GM21786 (cell line): ENCODE results near the gene DHX58.

Experiments used
- ATAC-seq: cut with Tn5 transposase; IDR thresholded peaks from one replicate; pipeline ENCODE4 v1.9.1; 2021; ENCODE audit not compliant: unreplicated experiment

The DHX58 gene

DNA sequence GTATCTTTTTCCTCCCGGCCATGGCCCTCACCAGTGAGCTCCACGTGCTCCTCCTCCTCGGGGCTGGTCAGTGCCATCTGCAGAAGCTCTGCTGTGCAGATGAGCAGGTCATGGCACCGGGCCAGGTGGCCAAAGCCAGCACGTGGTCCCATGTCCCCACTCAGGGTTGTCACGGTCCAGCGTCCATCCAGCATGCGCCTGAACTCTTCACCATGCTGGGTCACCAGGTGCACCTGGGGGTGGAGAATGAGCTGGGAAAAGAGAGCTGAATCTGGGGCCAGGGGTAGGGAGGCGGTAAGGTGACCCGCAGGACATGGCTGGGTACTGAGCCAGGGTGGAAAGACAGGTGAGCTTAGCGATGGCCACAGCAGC, 1.3 kb downstream of the DHX58 start:
- no peak for ATAC-seq

DNA sequence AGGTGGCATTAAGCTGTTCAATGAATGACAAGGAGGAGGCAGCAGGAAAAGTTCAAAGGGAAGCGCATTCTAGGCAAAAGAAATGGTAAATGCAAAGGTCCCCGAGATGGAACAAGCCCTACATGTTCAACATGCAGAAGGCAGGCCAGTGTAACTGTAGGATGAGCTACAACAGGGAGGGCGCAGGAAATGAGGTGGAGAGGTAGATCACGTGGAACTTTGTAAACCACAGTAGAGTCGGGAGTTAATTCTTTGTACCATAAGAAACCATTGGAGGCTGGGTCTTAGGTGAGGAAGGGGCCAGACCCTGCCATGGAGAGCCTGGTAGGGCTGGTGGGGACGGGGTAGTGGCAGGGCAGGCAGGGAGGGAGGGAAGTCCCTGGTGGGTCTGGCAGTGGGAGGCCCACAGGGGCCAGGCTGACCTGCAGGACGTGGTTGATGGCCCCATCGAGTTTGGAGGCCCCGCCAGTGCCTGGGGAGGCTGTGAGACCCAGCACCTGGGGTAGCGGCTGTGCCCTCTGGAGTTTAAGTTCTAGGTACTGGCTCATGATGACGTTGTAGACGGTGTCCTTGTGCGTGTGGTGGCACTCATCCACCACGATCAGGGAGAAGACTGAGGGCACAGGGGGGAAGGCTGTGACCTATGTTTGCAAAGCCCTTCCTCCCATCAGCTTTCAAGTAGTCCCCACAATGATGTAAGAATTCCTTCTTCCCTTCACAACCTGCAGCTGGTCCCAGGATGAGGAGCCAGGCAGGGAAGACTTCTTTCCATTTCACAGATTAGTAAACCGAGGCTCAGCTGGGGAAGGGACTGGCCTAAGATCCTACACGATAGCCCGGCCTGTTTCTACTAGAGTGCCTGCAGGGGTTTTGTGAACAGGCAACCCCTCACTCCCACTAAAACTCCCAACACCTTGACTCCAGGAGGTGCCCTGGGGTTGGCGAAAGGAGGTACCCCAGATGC, 1.9 kb downstream of the DHX58 start:
- ATAC-seq: no peak

DNA sequence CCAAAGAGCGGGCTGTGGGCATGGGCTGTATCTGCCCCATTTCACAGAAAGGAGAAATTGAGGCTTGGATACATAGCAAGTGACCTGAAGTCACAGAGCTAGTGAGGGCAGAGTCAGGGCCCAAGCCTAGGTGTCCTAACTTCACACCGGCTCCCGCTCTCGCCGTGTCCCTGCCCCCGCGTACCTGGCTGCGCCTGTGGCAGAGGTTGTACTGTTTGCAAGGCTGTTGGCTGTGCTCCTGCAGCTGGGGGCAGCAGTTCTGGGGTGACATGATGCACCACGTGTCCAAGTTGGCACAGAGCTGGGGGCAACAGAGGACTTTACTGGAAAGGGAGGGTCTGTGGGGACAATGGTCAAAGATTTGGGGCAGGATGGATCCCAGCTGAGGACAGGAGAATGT, 3.4 kb downstream of the DHX58 start:
- ATAC-seq: no peak

DNA sequence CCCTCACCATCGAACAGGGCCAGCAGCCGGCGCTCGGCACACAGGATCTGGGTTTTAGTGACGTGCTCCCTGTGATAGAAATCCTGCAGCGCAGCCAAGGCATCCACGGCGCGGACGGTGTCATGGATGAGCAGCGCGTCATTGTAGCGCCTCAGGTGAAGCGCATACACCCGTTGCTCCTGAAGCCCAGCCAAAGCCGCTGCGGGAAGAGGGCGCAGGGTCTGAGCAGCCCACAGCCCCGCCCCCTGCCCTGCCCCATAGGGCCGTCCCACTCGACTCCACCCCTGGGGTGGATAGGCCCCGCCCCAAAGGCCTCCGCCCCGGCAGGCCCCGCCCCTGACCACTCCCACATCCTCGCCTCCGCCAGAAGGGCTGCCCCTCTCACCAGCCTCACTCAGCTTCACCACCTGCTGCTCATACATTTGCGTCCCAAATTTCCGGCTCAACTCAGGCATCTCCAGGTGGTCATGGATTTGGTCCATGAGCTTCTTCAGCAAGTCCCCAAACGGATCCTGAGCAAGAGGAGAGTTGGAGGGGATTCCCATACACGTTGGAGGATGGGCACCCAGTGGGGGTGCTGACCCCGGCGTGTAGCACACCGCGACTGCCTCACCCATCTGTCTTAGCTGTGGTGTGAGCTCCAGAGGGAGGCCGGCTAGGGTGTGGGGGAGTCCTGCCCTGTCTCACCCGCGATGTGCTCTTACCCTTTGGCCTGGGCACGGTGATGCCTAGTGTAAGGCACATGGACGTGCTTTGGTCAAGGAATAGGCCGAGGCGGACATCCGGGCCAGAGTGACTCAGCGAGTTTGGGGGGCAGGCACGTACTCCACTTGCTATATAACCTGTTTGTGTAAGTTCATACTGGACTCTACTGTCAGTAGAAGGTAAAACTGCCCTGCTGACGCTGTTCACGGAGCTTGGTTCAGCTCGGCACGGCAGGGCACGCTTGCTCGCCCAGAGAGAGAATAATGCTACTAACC, 4.6 kb downstream of the DHX58 start:
- ATAC-seq: peak; percentile 66

DNA sequence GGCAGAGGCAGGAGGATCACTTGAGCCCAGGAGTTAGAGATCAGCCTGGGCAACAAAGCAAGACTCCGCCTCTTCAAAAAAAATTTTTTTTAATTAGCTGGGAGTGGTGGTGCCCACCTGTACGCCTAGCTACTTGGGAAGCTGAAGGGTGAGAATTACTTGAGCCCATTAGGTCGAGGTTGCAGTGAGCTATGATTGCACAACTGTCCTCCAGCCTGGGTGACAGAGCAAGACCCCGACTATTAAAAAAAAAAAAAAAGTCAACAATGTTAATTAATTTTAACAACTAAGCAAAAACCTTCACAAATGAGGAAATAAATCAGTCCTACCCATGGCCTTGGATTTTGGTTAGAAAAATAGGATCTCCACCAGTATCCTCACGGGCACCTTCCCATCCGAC, 5.4 kb downstream of the DHX58 start:
- ATAC-seq: no peak

DNA sequence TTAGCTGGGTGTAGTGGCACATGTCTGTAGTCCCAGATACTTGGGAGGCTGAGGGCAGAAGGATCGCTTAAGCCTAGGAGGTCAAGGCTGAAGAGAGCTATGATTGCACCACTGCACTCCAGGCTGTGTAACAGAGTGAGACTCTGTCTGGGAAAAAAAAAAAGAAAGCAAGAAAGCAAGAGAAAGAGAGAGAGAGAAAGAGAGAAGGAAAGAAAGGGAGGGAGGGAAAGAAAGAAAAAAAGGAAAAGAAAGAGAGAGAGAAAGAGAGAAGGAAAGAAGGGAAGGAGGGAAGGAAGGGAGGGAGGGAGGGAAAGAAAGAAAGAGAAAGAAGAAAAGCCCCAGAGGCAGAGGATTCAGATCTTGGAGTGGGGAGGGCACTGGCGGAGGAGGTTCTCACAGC, 6.5 kb downstream of the DHX58 start:
- no peak for ATAC-seq

DNA sequence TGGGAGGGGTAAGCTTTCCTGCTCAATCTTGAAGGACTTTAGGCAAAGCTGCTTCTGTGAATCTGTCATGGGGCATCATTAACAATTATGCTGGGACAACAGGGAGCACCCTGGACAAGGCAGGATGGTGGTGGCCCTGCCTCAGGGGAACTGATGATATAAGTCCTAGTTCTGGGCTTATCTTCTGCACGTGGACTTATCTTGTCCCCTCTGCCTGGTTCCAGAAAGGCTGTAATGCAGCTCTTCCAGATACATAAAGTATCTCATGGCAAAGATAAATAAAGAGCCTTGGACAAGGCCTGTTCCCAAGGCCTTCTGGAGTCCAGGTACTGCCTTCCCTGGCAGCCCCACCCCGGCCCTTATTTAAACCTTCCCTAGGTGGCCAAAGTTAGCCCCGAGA, 8.2 kb downstream of the DHX58 start:
- ATAC-seq: no peak

DNA sequence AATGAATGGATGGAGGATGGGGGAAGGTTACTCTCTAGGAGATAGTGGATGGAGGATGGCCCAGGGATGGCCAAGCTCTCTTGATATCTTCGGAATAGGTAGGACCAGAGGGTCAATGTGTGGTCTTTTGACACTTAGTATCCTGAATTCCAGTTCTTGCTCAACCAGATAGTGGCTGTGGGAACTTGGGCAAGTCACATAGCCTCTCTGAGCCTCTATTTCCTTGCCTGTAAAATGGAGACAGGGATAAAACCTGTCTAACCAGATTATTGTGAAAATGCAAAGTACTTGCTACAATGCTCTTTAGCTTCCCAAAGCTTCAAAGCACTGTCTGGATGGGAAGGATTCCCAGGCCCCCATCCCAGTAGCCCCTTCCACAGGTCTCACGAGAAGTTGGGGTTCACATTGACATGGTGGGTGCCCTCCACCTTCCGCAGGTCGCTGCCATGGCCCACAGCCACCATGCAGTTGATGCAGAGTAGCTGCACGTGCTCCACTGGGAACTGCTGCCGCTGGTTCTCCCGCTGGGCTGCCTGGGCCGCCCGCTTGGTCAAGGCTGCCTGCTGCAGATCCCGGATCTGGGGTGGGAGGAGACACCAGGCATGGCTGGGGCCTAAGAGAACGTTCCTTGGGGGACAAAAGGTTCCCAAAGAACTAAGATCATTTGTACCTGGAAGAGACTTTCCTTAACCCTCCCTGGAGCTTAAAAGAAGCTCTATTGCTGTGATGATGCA, 9.1 kb downstream of the DHX58 start:
- no peak for ATAC-seq

DNA sequence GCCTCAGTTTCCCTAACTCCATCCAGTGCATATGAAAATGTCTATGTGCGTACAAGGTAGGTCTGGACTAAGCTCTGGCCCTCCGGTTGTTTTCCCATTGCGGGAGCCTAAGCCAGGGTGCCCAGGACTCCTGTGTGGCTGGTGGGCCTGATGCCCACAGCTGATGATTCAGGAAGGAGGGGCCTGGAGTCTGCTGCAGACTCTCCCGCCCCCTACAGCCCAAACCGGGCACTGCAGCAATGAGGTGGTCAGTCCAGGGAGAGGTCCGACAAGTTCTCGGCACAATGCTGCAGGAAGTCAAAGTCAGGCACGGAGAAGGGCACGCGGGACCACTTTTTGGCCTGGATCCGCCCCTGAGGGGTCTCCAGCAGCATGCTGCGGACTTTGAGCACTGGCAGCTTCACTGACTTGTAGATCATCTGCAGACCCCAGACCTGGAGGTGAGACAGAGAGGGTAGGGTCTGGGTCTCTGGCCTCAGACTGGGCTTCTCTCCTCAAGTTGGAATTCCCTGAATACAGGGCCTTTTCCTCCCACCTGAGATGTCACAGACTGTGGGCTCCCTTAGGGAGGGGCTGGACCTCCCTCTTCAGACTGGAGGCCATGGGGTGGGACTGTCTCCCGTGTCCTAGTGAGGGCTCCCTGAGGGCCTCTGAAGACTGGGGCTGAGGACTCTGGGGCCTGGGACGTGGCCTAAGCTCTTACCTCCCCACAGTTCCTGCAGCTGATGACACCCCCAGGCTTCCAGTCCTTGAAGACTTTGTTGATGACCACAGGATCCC, 10.8 kb downstream of the DHX58 start:
- no peak for ATAC-seq

DNA sequence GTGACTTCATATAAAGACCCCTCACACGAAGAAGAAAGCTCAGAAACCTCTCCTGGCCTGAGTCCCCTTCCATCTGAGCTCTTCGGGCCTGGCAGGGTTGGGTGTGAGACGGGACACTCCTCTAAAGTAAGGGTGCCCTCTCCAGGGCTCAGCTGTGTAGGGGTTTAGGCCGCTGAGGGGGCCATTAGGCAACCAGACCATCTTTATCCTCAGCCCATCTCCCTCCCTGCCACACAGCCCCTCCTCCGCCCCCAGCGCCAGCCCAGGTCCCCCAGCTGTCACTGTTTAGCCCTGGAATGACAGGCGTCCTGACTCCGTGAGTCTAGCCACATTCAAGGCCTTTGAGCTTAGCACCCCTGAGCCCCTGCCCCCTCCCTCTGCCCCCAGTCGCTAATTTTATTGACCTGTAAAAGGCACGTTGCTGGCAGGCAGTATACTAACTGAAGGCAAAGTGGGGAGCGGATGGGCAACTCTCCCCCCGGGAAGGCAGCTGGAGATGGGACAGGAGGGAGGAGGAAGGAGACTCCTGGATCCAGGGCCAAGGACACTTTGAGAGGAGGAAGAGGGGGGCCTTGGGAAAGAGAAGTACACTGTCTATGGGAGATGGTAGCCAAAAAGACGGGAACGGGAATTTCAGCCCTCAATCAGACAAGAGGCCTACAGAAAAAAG, 13.6 kb downstream of the DHX58 start:
- no peak for ATAC-seq

DNA sequence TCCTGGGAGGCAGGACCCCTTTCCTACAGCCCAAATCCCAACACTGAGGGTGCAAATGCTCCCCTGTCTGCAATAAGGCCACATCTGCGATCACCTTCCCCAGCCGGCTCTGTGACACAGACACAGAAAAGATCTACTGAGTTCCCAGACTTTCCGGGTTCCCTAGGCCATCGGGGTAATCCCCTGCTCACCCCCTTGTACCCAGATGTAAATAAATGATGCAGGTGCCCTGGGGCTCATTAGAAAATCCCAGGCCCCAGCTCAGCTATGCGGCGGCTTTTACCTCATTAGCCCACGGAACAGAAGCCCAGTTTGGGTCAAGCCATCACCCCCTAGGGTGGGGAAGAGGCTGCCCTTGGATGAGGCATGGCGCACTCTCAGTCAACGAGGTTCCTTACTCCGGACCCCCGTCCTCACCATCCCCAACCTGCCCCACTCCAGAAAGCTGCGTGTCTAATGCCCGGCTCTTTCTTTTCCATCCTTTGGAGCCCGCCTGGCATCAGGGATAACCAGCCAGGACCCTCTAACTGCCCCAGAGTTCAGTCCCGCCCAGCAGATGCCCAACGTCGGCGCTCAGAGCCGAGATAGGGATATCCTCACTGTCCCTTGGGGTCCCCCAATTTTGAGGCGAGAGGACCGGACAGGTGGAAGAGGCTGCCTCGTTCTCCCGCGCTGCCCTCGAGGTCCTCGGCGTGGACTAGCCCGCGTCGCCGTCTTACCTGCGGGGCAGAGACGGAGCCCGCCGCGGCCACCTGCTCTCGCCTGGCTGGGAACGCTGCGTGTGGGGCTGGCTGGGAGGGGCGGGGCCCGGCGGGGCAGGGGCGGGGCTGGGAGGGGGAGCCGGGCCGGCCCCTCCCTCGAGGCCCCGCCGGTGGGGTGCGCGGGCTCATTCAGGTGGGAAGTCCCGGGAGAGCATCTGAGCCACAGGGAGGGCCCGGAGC, 14.6 kb downstream of the DHX58 start, which contains the start of gene ZNF385C:
Gene ZNF385C (minus strand): TSS at position 783 of the 941 bp plus-strand sequence. CDS start 35,417 bp downstream, outside the sequence.
- ATAC-seq: no peak

DNA sequence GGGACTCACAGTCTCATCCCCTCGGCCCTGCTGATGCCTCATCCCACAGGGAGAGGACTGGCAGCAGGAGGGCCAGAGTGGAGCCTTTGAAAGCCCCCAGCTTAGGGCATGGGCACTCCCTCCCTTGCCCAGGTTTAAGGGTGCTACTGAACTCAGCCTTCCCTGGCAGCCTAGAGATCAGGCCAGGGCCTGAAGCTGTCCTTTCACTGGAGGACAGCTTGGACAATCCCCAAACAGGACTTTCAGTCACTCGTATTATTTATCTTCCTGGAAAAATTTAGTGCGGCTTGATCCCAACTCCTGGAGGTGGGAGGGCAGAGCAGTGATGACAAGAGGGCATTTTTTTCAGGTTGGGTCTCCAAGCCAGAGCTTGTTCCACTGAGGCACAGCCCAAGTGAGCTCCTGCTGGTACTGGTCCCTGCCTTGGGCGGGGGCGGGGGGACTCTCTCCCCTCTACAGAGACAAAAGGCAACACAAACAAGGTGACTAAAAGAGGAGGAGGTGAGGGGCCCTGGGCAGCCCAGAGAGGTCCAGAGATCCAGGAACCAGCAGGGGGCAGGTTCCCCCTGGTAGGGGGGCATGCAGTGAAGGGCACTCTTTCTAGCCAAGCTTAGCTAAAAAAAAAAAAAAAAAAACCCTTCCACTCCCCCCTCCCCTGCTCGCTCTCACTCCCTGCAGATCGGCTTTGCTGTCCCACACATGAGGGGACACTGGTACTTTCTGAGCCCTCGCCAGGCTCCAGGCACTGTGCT, 16.0 kb downstream of the DHX58 start:
- no peak for ATAC-seq

DNA sequence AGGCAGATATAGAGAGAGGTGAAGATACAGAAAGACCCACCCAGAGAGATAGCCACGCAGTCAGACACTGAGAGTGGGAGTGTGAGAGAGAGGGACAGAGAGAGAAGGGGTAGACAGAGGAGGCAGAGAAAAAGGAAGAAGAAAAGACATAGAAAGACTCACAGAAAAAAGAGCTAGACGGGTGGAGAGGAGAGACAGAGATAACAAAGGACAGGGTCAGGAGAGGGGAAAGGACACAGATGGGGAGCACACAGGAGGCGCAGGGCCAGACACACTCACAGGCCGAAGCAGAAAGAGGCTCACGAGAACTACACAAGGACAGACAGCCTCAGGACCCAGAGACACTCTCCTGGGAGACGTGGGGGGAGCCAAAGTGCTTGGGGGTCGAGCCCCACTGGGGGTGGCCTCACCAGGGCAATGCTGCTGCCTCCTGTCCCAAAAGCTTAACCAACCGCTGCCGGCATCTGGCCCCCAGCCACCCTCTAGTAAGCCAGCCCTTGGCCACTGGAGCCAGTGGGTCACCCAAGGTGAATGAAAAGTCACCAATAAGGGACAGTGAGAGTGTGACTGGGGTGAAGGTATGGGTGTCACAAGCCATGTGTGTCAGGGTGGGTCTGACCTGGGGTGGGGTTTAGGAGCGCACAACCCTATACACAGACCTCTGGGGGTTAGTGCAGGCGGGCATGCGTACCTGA, 18.0 kb downstream of the DHX58 start:
- ATAC-seq: no peak

DNA sequence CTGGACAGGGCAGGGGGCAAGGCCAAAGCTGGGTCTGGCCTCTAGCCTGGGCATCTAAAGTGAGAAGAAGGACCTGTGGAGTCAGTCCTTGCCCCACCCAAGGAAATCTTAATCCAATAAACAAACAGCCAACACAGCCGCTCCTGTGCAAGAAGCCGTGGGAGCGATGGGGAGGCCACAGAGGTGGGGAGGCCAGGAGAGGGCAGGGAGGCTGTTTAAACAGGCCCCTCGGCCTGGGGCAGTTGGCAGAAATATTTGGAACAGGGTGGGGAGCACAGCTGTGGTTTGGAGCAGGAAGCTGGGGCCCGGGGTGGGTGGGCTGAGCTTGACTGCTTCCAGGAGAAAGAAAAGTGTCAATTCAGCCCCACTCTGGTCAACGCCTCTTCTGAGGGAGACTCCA, 19.6 kb downstream of the DHX58 start:
- ATAC-seq: no peak

DNA sequence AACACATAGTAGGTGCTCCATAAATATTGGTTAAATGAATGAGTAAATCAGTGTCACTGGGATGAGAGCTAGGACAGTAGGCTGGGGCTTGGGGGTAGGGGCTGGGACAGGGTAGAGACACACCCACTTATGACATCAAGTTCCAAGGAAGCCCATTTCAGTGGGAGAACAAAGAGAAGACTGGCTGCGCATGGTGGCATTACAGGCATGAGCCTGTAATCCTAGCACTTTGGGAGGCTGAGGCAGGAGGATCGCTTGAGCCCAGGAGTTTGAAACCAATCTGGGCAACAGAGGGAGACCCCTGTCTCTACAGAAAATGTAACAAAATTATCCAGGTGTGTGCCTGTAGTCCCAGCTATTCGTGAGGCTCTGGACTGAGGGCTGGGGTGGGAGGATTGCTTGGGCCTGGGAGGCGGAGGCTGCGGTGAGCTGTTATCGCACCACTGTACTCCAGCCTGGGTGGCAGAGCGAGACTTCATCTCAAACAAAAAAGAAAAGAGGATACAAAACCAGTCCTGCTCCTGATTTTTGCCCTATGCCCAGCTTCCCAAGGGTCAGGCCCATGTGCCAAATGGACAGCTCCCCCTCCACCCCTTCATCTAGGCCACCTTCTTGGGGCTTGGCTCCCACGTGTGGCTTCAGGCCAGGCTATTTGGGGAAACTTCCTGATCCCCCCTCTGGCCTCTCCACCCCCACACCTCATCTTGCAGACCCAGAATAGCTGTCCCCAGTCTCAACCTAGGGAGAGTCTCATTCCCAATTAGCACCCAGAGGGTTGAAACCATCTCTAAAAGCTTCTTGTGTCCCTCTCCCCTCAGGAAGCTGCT, 21.3 kb downstream of the DHX58 start:
- no peak for ATAC-seq

DNA sequence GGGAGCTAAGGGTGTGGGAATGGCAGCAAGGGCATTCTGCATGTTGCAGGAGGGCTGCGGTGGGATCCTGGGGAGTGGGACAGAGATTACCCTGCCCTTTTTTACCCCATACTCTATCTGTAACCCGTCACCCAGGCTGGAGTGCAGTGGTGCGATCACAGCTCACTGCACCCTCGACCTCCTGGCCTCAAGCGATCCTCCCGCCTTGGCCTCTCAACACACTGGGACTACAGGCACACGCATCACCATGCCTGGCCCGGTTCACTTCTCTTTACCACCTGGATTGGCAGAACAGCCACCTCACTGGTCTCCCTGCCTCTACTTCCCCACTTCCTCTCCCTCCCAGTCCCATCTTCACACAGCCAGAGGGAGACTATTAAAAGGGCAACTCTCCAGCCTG, 23.8 kb downstream of the DHX58 start:
- no peak for ATAC-seq
